OCI-LY7 (cell line): ENCODE results near the gene PATJ.

Experiments
- EZH2phosphoT487 ChIP-seq: fragments of 200-600 bp; sonication (generic); IDR thresholded peaks from 2 replicates; pipeline ENCODE4 v1.6.1; 2018; ENCODE audit warnings: low read depth, borderline replicate concordance, mild to moderate bottlenecking, mixed run types, antibody characterized with exemption, low read length, moderate library complexity, mixed read lengths
- TF ChIP-seq, protein P1 (sequence below): fragments of 200-600 bp; sonication (generic); conservative IDR thresholded peaks from 2 replicates; pipeline ENCODE4 v1.5.1; 2014; ENCODE audit warnings: mild to moderate bottlenecking, antibody characterized with exemption, low read length, moderate library complexity, mixed read lengths

DNA sequence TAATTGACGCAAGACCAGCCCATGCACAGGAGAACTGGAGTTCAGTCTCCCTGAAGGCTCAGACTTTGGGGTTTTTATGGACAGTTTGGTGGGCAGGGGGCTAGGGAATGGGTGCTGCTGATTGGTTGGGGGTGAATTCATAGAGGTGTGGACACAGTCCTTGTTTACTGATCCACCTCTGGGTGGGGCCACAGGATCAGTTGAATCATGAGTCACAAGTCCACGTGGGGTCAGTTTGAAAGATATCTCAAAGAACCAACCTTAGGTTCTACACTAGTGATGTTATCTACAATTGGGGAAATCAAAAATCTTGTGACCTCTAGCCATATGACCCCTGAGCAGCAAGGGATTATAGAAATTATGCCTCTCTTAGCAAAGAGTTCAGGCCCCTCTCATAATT lies 324.4 kb downstream of the PATJ start:
- TF ChIP-seq, protein P1, sequence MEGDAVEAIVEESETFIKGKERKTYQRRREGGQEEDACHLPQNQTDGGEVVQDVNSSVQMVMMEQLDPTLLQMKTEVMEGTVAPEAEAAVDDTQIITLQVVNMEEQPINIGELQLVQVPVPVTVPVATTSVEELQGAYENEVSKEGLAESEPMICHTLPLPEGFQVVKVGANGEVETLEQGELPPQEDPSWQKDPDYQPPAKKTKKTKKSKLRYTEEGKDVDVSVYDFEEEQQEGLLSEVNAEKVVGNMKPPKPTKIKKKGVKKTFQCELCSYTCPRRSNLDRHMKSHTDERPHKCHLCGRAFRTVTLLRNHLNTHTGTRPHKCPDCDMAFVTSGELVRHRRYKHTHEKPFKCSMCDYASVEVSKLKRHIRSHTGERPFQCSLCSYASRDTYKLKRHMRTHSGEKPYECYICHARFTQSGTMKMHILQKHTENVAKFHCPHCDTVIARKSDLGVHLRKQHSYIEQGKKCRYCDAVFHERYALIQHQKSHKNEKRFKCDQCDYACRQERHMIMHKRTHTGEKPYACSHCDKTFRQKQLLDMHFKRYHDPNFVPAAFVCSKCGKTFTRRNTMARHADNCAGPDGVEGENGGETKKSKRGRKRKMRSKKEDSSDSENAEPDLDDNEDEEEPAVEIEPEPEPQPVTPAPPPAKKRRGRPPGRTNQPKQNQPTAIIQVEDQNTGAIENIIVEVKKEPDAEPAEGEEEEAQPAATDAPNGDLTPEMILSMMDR = no peak
- no peak for TF ChIP-seq EZH2phosphoT487
